HL-60 (cell line): Measurements from ENCODE around the gene PLEKHG7.

Experiments
- DNase-seq, 2 experiments: peaks; one replicate each; pipeline ENCODE4 v3.0.0-alpha.2; 2010 to 2020; ENCODE audit warnings: low read depth in 1 of 2, low spot score in 1 of 2
- H3K27ac ChIP-seq: fragments of 250-450 bp; sonication (Bioruptor Pico); replicated peaks from 2 replicates; pipeline ENCODE4 v1.5.1; 2020; ENCODE audit warnings: mild to moderate bottlenecking, moderate library complexity
- H3K27me3 ChIP-seq: fragments of 250-450 bp; sonication (Bioruptor Pico); 2 replicates; pipeline ENCODE4 v1.5.1; 2021; ENCODE audit warnings: mild to moderate bottlenecking, moderate library complexity; ENCODE audit not compliant: insufficient read depth, poor library complexity, severe bottlenecking
- H3K4me3 ChIP-seq: replicated peaks from 2 replicates; pipeline ENCODE4 v1.5.1; 2011; ENCODE audit warnings: mild to moderate bottlenecking, control low read depth, low read length; ENCODE audit not compliant: insufficient read depth
- GABPA ChIP-seq: IDR thresholded peaks from 2 replicates; pipeline ENCODE4 v1.6.1; 2012; ENCODE audit warnings: low read depth
- POLR2AphosphoS5 ChIP-seq: IDR thresholded peaks from 2 replicates; pipeline ENCODE4 v1.6.1; 2012; ENCODE audit warnings: low read depth
- SPI1 ChIP-seq: IDR thresholded peaks from 2 replicates; pipeline ENCODE4 v1.6.1; 2012; ENCODE audit warnings: low read depth, mild to moderate bottlenecking, borderline replicate concordance
- TF ChIP-seq, protein P1 (sequence below): IDR thresholded peaks from one replicate; pipeline ENCODE4 v1.5.1; 2011; ENCODE audit warnings: low read length, control low read depth, inconsistent platforms; ENCODE audit not compliant: insufficient read depth
- TF ChIP-seq, protein P2 (sequence below): IDR thresholded peaks from 2 replicates; pipeline ENCODE4 v1.6.1; 2012; ENCODE audit warnings: low read depth; ENCODE audit not compliant: insufficient replicate concordance

Gene PLEKHG7

DNA sequence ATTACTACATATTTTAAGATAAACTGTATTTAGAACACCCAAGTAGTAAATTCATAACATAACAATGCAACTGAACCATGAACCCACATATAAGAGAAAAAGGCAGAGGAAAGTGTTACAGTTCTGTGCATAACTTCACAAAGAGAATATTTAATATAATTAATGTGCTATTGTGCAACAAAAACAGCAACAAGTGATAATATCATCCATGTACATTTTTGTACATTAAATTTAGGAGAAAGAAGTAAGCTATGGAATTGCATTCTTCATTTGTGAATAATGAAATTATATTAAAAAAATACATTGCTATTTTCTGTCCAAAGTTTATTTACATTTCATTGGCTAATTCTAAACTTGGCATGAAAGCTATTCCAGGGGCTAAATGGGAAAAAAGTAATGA is 72.6 kb downstream of the PLEKHG7 start:
- no peaks in the 10 kb centered on the region for H3K27me3 ChIP-seq
- H3K4me3 ChIP-seq: no peak overlapping the region
- no peak overlapping the region for H3K27ac ChIP-seq
- TF ChIP-seq, protein P1, sequence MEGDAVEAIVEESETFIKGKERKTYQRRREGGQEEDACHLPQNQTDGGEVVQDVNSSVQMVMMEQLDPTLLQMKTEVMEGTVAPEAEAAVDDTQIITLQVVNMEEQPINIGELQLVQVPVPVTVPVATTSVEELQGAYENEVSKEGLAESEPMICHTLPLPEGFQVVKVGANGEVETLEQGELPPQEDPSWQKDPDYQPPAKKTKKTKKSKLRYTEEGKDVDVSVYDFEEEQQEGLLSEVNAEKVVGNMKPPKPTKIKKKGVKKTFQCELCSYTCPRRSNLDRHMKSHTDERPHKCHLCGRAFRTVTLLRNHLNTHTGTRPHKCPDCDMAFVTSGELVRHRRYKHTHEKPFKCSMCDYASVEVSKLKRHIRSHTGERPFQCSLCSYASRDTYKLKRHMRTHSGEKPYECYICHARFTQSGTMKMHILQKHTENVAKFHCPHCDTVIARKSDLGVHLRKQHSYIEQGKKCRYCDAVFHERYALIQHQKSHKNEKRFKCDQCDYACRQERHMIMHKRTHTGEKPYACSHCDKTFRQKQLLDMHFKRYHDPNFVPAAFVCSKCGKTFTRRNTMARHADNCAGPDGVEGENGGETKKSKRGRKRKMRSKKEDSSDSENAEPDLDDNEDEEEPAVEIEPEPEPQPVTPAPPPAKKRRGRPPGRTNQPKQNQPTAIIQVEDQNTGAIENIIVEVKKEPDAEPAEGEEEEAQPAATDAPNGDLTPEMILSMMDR: no peak
- no peak for TF ChIP-seq SPI1
- no peak for TF ChIP-seq GABPA
- TF ChIP-seq POLR2AphosphoS5: no peak
- TF ChIP-seq, protein P2, sequence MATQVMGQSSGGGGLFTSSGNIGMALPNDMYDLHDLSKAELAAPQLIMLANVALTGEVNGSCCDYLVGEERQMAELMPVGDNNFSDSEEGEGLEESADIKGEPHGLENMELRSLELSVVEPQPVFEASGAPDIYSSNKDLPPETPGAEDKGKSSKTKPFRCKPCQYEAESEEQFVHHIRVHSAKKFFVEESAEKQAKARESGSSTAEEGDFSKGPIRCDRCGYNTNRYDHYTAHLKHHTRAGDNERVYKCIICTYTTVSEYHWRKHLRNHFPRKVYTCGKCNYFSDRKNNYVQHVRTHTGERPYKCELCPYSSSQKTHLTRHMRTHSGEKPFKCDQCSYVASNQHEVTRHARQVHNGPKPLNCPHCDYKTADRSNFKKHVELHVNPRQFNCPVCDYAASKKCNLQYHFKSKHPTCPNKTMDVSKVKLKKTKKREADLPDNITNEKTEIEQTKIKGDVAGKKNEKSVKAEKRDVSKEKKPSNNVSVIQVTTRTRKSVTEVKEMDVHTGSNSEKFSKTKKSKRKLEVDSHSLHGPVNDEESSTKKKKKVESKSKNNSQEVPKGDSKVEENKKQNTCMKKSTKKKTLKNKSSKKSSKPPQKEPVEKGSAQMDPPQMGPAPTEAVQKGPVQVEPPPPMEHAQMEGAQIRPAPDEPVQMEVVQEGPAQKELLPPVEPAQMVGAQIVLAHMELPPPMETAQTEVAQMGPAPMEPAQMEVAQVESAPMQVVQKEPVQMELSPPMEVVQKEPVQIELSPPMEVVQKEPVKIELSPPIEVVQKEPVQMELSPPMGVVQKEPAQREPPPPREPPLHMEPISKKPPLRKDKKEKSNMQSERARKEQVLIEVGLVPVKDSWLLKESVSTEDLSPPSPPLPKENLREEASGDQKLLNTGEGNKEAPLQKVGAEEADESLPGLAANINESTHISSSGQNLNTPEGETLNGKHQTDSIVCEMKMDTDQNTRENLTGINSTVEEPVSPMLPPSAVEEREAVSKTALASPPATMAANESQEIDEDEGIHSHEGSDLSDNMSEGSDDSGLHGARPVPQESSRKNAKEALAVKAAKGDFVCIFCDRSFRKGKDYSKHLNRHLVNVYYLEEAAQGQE: no peak
- DNase-seq: no peak

DNA sequence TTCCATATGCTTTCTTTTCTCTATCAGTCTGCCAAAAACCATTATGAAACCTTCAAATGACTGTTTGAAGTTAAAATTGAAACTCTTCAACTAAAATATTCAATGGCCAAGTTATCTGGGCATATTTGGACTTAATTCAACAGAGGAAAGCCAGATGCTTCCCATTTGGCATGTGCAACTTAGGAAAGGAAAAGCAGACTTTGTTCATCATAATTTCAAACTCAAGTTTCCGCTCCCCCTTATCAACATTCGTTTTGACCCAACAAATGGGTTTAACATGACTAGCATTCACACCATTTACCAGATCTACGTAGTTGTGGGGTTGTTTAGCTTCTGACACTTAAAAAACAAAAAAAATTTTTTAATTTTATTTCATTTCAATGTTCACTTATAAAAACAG is 75.7 kb downstream of the PLEKHG7 start:
- Histone ChIP-seq H3K27me3 (no peaks in the 10 kb centered on the region), H3K4me3 (no peak overlapping the region), H3K27ac (no peak overlapping the region)
- DNase-seq: no peak
- TF ChIP-seq, protein P2: no peak
- TF ChIP-seq POLR2AphosphoS5 (no peak), SPI1 (no peak), GABPA (no peak)
- TF ChIP-seq, protein P1: no peak

DNA sequence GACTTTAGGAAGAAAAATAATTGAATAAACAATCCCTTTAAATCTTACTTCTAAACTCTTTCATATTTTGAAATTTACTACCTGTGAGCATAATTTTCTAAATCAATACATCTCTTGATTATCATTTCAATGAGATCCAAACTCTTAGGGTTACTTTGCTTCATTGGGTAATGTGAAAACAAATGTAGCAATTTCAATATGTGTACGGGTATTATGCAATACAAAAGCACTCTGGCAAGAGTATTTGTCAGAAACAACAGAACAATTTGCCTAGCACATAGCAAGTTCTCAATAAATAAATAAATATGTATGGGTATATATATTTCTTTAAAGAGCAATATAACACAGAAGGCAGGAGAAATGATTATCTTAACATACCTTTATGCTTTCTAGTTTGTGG is 77.1 kb downstream of the PLEKHG7 start:
- H3K27ac ChIP-seq: no peak overlapping the region
- no peaks in the 10 kb centered on the region for H3K27me3 ChIP-seq
- no peak overlapping the region for H3K4me3 ChIP-seq
- TF ChIP-seq, protein P1: no peak
- TF ChIP-seq SPI1: no peak
- TF ChIP-seq GABPA: no peak
- TF ChIP-seq, protein P2: no peak
- TF ChIP-seq POLR2AphosphoS5: no peak
- peak in 1 of 2 experiments; percentile 59 for DNase-seq
